ENCODE results near the gene LAMTOR1.
A peak's percentile ranks its signal among the peaks of the same experiment; 100 is the strongest.
"Not testable (repeated sequence)": the region's sequence is repeated elsewhere in the genome, so short reads cannot be mapped to it uniquely, and the experiment has no call there.

LAMTOR1 gene

DNA sequence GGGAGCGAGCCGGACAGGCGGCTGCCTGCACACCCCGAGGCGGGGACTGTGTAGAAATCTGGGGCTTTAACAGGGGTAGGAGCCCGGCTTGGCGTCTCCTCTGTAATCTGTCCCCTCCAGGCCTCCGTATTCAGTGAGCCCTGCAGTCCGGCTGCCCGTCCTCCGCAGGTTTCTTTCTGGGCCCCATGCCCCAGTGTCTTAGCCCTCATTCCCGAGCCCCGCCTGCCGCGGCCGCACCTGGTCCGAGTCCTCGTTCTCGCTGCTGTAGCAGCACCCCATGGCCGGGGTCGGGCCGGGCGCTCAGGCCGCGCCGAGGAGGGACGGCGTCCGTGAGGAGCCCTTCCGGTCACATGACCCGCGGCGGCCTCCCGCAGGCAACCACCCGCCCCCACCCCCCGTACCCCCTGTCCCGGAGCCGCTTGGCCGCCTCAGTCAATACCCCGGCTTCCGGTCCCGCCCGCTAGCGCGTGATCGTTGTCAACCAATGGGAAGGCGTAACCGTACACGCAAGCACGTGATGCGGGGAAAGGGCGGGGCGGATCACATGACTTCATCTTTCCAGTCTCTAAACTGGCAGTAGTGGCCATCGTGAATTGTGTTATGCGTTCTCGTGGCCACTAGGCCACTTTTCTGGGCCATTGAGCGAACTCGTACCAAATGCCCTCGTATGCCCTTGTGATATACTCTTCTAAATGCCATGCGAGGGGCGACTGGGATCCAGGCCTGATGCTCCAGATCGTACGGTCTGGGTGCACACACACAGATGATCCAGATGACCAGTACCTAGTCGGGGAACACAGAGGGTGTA, at the start of gene LAMTOR1:
TSS of gene LAMTOR1 (minus strand) at position 352 of the 808 bp plus-strand sequence. CDS start at position 279, 73 bp downstream.
- FAIRE-seq: peak; percentile 9

DNA sequence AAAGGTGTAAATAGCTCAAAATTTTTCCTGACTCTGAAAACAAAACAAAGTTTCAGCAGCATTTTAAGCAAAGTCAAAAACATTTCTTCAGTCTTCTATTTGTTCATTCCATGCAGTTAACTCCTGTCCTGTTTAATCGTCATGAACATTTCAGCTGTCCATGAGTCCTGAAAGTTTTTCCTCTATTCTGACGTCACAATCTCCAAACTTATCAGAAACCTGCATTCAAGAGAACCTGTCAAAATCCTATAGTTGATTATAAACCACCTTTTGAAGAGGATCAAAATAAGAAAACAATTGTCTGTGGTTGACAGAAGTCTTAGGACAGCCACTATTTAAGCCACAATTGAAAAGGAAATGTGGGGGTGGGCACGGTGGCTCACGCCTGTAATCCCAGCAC, 47.8 kb upstream of the LAMTOR1 start:
- FAIRE-seq: no peak

DNA sequence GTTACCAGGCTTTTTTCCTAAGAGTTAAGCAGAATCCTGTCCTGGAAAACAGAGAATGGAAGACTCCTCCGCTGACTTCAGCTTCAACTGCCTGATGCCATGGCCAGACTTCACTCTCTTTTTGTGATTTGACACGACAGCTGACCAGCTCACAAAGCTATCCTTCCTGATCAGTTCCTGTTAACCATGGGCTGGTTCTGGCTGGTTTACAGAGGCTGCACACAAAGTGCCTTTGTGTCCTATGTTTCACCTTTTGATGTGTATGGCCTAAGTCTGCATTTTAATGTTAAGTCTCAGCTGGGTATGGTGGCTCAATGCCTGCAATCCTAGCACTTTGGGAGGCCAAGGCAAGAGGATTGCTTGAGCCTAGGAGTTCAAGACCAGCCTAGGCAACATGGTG, 43.5 kb upstream of the LAMTOR1 start:
- FAIRE-seq: no peak

DNA sequence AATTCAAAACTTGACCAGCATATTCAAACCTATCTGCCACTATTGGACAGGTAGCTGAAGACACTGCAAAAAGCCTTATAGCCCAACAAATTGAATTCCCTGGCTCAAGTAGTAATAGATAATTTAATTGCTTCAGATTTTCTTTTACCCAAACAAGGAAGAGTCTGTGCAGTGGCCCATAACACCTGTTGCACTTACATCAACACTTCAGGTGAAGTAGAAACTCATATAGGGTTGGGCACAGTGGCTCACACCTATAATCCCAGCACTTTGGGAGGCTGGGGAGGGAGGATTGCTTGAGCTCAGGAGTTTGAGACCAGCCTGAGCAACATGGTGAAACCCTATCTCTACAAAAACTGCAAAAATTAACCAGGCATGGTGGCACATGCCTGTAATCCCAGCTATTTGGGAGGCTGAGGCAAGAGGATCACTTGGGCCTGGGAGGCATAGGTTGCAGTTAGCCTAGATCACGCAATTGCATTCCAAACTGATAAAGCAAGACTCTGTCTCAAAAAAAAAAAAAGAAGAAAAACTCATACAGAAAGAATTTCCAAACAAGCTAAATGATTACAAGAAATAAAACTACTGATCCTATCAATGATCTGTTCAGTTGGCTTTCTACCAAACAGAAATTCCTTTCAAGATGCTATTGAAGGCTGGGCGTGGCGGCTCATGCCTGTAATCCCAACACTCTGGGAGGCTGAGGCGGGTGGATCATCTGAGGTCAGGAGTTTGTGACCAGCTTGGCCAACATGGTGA, 41.9 kb upstream of the LAMTOR1 start:
- FAIRE-seq: no peak

DNA sequence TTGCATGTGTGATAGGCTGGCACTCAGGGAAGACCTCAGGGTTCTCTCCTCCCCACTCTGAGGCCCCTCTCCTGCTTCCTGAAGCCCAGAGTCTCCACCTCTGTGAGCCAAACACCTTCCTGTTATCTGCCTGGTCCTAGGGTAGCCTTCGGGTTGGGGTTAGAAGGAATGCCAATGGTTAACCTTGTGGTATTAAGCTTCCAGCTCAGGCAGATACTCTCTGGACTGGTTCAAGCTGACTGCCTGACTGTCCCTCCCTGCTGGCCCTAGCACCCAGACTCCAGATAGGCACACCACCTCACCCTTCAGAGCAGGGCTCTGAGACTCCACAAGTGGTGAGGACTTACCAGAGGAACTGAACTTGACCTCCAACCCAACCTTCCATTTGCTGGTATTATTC, 39.4 kb upstream of the LAMTOR1 start:
- FAIRE-seq: not testable (repeated sequence)

DNA sequence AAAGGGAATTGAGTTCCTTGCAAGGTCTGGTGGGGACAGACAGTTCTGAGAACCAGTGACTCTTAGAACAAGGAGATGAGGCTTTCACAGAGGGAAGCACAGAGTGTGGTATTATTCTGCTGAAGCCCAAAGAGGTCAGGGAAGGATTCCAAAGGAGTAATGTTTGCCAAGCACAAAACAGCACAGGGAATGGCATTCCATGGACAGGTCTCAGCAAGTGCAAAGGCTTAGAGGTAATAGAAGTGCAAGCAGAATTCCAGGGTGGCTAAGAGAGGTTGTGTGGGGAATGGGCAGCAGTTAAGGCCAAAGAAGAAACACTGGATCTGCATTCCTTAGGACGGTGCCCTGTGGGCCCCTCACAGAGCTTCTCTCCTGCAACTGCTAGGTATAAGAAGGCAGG, 39.0 kb upstream of the LAMTOR1 start:
- FAIRE-seq: not testable (repeated sequence)

DNA sequence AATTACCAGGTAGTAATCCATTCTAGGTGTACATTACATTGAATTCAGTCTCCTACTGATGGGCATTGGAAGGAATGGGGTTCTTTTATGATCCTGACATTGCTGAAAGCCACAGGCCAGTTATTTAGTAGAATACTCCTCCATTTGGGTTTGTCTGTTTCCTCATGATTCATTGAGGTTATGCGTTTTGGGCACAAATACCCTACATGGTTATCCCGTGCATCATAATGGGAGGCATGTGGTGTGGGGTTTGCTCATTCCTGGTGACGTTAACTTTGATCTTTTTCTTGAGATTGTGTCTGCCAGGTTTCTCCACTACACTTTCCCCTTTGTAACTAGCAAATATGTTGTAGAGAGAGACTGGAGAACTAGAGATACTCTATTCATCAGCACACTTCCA, 38.0 kb upstream of the LAMTOR1 start:
- no peak for FAIRE-seq

DNA sequence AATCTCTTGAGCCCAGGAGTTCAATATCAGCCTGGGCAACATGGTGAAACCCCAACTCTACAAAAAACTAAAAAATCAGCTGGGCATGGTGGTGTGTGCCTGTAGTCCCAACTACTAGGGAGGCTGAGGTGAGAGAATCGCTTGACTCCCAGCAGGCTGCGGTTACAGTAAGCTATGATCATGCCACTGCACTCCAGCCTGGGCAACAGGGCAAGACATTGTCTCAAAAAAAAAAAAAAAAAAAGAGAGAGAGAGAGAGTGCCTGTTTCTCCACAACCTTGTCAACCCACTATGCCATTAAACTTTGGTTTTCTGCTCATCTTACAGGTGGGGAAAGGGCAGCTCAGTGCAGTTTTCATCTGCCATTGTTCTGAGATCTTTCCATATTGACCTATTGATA, 37.6 kb upstream of the LAMTOR1 start:
- no peak for FAIRE-seq

DNA sequence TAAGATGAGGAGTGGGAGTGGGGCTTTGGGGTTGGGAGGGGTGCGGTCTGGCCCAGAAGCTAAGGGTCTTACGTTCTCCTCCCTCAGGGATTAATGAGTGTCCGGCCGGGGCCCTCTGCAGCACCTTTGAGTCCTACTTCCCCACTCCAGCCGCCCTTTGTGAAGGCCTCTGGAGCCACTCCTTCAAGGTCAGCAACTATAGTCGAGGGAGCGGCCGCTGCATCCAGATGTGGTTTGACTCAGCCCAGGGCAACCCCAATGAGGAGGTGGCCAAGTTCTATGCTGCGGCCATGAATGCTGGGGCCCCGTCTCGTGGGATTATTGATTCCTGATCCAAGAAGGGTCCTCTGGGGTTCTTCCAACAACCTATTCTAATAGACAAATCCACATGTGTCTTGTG, 36.4 kb upstream of the LAMTOR1 start:
- no peak for FAIRE-seq

DNA sequence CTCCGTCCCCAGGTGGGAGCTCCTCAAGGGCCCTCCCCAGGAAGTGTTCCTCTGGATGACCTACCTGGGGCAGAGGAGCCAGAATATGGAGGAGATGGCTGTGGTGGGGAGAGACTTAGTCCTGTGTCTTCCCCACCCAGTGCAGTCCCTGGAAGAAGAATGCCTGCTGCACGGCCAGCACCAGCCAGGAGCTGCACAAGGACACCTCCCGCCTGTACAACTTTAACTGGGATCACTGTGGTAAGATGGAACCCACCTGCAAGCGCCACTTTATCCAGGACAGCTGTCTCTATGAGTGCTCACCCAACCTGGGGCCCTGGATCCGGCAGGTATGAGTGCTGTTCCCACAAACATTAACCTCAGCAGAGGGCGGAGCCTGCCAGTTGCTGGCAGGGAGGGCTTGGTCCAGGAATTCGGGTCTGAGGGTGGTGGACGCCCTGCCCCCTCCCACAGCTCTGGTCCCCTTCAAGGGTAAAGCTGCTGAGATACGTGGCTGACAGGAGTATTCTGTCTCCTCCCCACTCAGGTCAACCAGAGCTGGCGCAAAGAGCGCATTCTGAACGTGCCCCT, 35.8 kb upstream of the LAMTOR1 start:
- FAIRE-seq: no peak

DNA sequence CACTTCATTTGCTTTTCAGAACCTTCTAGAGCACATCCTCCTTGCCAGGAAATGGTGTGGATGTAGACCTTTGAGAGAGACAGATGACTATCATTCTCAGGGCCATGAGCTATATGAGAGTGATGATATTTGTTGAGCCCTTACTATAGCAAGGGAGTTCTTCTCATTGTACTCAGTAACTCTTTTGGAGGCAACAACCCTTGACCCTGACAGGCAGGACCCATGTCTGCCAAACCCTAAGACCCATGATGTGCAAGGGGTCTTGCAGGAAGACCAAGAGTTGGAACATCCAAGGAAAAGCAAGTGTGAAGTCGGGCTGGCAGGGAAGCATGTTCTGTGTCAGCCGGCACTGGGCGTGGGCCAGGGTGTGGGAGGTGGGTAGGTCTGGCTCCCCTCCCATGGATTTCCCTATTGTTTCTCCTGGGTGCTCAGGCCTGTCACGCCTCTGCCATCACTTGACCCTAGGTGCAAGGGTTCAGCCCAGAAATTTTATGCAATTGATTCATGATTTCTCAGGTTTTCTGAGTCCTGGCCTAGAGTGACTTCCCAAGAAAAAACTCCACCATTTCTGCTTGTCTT, 33.7 kb upstream of the LAMTOR1 start:
- FAIRE-seq: no peak

DNA sequence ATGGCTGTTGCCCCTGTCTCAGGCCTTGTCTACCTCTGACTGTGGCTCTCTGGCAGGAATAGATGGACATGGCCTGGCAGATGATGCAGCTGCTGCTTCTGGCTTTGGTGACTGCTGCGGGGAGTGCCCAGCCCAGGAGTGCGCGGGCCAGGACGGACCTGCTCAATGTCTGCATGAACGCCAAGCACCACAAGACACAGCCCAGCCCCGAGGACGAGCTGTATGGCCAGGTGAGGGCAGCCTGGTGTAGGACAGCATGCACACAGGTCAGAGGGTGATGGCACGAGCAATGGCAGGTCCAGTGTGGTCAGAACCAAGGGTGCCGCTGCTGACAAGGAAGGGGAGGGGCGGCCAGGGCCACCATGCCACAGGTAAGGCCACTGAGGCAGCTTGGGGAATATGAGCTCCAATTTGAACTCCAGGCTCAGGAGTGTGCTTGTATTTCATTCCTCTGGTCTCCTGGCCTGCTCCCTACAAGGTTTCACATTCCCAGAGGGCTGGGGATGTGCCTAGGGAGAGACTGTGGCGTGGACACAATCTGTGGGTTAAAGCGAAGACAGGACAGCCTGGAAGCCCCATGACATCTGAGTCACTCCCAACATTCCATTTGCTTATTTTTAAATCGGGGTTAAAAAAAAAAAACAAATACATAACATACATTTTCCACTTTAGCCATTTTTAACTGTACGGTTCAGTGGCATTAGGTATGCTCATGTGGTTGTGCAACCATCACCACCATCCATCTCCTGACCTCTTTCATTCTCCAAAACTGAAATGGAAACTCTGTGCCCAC, 33.0 kb upstream of the LAMTOR1 start:
- no peak for FAIRE-seq

DNA sequence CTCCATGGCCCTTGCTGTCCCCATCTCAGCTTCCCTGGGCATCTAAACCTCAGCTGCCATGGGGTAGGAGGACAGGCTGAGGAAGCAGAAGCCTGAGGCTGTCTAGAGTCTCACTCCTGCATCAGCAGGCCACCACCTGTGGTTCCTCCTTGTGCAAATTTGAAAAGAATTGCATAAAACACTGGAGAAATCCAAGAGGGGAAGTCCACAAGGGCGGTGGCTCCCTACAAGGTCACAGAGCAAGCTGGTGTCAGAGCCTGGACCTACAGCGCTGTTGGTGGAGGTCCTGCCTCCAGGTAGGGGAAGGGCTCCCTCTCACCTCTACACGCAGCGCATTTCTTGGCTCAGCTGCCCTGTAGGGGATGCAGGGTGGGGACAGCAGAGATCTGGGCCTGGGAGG, 32.4 kb upstream of the LAMTOR1 start, which contains the start of gene FOLR3:
TSS of gene FOLR3 (plus strand) at position 253 of the 400 bp plus-strand sequence. CDS start 228 bp downstream, outside the sequence.
- FAIRE-seq: not testable (repeated sequence)

DNA sequence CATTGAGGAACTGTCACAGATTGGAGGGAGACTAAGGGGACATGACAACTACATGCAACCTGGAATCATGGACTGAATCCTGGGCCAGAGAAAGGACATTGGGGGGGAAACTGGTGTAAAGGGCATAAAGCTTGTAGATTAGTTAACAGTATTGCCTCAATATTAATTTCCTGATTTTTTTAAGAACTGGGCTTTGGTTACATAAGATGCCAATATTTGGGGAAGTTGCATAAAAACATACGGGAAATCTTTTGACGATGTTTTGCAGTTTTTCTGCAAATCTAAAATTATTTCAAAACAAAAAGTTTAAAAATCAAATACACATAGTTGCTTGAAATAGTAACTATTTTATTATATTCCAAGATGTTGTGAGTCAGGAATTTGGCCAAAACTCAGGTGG, 29.5 kb upstream of the LAMTOR1 start:
- FAIRE-seq: no peak

DNA sequence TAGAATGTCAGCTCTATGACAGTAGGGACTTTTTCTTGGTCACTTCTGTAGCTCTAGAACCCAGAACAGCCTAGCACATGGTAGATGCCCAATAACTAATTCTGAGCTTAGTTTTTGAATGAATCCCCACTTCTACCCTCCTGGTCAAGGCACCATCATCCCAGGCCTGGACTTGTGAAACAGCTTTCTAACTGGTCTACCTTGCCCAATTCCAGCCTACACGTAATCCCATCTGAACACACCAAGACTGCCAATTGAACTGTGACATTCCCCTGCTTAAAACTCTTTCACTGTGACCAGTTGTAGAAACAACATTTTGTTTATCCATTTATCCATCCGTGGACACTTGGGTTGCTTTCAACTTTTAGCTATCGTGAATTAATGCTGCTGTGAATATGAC, 26.3 kb upstream of the LAMTOR1 start:
- FAIRE-seq: no peak

DNA sequence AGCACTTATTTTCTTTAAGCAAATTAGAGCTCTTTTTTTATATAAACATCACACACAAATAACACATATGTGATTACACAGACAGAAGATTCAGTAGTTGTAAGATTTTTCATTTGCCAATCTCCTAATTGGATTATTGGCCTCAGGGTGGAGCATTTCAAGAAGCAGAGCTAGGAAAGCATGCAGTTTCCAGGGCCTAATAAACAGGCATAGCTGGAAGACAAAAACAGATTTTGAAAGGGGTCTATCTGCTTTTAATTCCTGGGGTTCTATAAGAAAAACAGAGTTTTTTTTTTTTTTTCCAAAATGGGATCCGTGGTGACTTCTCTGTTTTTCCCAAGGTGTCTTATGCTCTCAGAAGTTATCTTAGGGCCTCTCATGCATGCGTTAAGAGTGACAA, 24.8 kb upstream of the LAMTOR1 start:
- FAIRE-seq: no peak

DNA sequence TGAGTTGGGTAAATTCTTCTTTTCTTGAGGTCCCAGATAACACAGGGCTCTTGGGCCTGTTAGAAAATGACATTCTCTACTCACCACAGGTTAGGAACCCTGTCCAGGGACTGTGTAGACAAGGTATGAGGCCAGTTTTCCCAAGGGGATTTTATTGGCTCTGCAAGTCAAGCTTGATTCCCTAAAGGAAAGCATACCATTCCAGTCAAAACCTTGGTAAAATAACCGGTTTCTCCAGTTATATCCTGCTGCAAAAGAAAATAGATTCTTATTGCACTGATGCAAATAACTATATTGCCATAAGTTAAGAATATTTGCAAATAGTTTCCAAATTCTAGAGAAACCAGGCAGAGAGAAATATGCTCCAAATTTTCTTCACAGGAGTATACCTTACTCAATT, 22.9 kb upstream of the LAMTOR1 start:
- FAIRE-seq: no peak

DNA sequence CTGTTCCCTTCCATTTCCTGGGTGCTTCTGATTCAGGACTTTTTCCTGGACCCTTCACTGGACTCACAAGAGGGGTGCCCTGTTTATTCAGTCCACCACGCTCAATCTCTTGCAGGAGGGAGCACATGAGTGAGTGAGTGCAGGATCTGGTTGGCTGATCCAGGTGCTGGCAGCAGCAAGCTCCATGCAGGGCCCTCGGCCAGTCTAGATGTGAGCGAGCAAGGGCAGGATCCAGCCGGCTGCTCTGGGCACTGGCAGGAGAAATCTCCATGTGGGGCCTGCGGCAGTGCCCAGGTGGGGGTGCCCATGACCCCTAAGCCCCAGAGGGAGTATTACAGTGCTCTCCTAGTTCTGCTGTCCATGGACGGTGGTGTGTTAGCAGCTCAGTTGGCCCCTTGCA, 20.9 kb upstream of the LAMTOR1 start:
- FAIRE-seq: no peak

DNA sequence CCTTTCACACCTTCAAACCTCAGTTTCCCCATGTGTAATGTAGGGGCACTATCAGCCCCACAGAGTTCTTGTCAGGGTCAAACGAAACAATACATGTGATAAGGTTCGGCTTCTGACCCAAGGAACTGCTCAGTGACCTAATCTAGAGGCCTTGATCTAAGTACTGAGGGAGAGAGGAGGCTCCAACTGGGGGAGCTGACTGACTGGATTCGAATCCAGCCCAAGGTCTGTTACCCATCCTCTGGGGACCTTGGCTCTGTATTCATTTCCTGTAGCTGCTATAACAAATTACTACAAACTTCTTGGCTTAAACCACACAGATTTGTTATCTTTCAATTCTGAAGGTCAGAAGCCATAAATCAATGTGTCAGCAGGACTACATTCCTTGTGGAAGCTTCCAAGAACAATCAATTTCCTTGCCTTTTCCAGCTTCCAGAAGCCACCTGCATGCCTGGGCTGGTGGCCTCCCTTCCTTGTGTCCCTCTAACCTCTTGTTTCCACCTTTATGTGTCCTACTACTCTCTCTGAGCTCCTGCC, 20.1 kb upstream of the LAMTOR1 start:
- FAIRE-seq: no peak

DNA sequence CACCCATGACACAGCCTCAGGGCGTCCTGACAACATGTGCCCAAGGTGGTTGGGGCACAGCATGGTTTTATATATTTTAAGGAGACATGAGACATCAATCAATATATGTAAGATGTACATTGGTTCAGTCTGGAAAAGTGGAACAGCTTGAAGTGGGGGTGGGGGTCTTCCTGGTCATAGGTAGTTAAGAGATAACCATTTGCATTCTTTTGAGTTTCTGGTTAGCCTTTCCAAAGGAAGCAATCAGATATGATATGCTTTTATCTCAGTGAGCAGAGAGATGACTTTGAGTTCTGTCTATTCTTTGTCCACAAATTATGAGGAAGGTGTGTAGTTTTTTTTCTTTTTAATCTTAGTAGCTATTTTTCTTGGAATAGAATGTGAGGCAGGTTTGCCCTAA, 19.5 kb upstream of the LAMTOR1 start:
- FAIRE-seq: no peak

DNA sequence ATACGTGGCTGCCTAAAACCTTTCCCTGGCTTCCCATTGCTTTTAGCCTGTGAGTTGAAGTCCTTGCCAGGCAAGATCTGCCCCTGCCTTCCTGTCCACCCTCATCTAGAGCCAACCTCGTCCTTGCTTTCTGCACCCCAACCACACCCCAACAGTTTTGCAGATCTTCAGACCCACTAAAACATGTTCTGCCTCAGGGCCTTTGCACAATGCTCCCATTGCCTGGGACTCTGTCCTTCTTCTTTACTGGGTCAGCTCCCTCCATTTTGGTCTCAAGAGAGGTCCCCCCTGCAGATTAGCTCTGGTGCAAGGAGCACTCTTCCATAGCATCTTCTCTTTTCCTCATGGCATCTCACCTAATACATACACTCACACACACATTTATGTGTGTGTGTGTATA, 17.8 kb upstream of the LAMTOR1 start:
- no peak for FAIRE-seq

DNA sequence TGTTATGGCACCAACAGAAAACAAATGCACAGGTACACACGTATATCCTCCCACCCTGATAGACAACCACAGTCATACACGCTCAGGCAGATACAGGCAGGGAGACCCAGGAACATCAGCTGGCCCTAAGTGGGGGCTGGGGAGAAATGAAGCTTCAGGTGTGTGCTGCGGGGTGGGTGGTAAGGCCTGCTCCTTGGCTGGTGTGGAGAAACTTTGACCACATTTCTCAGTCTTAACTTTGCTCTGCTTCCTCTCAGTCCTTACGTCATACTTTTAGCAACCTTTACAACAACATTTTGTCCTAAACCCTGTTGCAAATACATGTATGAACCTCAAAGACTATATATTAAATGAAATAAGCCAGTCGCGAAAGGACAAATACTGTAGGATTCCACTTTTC, 16.1 kb upstream of the LAMTOR1 start:
- no peak for FAIRE-seq

Data from islet of Langerhans (tissue), 1 donor.